HG03558 (cell line): ENCODE measurements around the gene RABL2A.
"Not testable (repeated sequence)": the region's sequence is repeated elsewhere in the genome, so short reads cannot be mapped to it uniquely, and the experiment has no call there.

ENCODE experiments used
- ATAC-seq: cut with Tn5 transposase; IDR thresholded peaks from one replicate; pipeline ENCODE4 v1.9.1; 2021; ENCODE audit warnings: moderate number of reproducible peaks; ENCODE audit not compliant: unreplicated experiment; ENCODE audit errors: extremely low read depth

The RABL2A gene

DNA sequence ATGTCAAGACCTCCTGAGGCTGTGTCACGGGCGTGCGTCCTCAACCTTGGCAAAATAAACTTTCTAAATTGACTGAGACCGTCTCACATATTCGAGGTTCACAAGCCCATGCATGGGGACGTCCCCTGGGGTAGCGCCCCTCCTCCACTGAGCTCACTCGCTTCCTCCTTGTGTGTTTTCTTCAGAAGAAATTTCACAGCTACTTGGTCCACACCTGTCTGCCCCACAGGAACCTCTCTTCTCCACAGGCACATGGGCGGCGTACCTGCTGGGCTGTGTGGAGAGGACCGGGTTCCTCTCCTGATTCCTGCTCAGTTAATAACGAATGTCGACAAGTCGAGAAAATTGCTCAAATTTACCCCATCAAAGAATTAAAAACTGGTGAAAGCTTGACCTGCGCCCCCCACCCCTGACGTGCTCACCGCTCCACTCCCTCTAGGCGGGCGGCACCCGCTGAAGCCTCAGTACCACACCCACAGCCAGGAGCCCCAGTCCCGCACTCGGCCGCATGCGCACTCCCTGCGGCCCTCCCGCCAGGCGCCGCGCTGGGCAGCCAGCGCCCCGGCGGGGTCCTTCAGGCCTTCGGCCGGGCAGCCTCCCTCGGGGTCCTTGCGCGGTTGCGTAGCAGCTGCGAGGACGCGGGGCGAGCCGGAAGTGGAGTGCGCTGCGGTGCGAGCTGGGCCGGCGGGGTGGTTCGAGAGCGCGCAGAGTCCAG lies at the start of gene RABL2A:
Gene RABL2A, plus strand, starts transcription at position 651 of the 715 bp plus-strand sequence. CDS start 1,341 bp downstream, outside the sequence.
- ATAC-seq: peak; percentile 88

DNA sequence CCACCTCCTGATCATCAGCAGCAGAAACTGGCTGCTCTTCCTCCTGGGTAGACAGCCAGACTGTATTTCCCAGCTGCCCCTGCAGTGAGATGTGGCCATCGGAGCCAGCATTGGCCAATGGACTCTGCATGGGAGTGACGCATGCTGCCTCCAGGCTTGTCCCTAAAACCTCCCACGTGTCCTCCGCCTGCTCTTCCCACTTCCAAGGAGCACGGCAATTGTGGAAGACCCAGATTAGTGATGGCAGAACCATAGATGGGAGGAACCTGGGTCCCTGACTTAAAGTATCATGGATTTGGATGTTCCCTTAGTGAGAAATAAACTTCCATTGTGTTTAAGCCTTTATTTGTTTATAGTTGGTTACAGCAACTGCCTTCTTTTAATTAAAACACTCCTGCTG lies 48.6 kb upstream of the RABL2A start:
- not testable (repeated sequence) for ATAC-seq

DNA sequence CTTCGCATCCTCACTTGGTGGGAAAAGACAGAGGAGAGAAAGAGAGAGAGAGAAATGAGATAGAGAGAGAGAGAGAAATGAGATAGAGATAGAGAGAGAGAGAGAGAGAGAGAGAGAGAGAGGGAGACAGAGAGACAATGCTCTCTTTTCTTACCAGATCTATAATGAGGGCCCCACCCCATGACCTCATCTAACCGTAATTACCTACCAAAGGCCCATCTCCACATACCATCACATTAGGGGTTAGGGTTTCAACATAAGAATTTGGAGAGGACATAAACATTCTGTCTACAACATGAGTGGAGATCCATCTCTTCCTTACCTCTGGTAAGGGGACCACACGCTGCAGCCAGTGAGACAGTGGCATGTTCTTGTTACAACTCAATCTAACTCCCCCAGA lies 44.6 kb upstream of the RABL2A start:
- not testable (repeated sequence) for ATAC-seq

DNA sequence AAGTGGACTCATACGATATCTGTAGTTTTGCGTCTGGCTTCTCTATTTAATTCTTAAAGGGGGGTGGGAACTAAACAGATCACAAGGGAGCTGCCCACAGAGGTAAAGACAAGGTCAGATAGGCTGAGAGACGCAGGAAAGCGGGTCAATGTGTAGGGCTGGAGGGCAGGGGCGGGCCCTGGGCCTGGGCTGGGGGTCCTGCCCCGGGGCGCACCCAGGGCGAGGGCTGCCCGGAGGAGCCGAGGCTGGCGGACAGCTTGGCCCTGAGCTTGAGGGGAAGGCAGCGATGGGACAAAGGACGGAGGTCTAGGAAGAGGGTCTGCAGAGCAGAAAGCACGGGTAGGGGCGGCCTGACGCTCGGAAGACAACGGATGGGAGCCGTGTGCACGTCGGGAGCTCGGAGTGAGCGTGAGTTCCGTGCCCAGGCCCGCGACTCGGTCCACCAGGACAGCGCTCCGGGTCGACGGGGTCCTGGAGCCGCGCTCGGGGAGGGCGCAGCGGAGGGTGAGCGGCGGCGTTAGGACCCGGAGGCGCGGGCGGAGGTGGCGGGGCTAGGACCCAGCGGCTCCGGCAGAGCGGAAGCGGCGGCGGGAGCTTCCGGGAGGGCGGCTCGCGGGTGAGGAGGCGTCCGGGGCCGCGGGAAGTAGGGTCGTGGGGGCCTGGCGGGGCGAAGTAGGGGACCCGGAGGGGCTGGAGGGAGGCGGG lies 43.4 kb upstream of the RABL2A start:
- not testable (repeated sequence) for ATAC-seq

DNA sequence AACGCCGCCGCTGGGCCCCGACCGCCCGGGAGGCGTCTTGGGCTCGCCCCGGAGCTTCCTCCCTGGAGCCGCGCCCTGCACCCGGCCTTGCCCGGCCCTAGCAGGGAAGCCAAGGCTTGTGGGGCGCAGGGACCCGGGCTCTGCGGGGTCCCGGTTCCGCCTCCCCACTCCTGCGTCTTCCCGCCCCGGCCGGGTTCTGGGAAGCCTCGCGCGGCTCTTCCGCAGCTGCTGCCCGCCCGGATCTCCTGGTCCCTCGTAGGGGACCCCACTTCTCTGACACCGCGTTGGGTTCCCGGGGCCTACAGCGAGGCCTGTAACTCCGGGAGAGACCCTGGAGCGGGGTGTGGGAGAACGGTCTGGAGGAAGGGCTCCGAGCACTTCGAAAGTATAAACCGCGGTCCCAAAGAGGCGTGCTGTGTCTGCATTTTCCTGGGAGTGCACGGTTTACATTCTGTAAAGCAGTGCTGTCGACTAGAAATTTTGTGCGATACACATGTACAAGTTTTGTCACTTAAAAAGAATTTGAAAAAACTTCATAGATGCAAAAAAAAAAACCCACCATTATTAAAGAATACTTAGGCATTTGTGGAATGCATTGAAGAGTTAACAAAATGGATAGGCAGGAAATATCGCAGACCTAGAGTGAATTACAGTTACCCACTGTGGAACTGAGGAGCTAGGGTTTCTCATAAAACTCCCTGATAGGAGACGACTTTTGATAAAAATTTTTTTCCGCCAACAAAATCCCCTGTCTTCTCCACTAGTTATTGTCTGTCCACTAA lies 42.6 kb upstream of the RABL2A start:
- not testable (repeated sequence) for ATAC-seq

DNA sequence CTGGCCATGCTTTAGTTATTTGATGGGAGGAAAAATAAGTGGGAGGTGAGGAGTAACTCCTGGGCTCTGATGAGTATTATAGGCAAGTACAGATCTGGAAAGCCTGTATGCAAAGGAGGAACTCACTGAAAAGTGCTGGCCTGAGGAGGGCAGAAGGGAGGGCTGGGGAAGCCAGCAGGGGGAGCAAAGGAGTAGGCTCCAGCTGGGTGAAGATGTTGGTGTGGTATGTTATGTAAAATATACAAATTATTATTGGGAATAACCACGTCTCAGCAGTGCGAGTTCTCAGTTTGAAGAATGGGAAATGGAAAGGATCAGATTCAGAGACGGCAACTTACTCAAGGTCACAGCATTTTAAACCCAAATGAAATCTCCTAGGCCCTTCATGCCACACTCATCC lies 39.9 kb upstream of the RABL2A start:
- ATAC-seq: not testable (repeated sequence)

DNA sequence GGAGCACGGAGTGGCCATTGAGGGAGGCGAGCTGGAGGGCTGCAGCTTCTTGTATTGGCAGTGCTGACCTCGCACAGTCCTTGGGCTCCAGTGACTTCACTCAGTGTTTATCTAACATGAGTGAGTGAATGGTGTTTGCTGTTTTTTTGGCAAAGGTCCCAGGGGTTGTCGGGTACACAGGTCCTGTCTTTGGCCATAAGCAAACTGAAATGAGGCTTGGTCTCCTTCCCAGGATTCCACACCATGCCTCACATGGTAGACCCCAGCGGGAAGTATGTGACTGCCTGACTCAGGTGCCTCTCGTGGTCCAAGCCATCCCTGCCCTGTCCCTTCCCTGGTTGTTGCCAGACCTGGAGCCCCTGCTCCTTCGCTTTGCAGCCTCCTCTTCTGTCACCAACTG lies 37.5 kb upstream of the RABL2A start:
- ATAC-seq: not testable (repeated sequence)

DNA sequence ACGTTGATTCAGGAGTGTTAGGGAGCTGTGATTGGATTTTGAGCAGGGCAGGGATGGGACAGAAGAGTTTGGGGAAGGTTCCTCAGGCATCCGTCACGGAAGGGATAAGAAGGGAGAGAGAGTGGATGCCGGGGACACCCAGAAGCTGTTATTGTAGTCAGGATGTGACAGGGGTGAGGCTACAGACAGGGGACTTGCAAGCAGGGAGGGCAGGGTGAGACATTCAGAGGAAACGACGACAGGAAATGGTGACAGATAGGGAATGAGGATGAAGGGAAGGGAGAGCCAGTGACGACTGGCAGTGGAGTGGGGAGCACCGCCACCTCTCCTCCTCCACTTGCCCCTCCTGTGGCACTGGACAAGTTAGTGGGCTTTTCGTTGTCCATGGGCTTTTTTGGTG lies 35.1 kb upstream of the RABL2A start:
- not testable (repeated sequence) for ATAC-seq

DNA sequence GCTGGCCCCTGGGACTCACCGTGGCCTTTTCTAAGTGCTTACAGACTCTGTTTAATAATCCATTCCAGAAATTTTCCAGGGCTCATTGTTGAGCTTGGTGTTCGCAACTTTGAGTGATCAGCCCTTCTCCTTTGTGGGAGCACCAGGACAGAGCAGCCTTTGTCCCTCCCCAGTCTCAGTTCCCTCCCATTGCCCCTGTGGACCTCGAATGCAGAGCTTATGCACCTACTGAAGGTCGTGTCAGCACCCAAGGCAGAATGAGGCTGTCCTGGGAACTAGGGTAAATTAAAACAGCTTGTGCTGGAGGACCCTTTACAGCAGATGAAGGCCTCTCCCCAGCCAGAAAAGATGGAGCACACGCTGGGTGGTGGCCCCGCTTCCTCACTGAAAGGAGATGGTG lies 33.8 kb upstream of the RABL2A start:
- not testable (repeated sequence) for ATAC-seq

DNA sequence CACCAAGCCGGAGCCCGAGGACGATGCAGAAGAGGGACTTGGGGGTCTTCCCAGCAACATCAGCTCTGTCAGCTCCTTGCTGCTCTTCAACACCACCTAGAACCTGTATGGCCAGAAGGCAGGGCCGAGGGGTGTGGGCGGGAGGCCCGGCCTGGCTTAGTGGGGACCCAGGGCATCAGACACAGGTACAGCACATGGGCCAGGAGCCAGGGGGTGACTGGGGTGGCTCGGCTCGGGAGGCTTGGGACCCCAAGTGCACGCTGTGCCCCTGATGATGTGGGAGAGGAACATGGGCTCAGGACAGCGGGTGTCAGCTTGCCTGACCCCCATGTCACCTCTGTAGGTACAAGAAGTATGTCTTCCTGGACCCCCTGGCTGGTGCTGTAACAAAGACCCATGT lies 31.3 kb upstream of the RABL2A start:
- ATAC-seq: not testable (repeated sequence)

DNA sequence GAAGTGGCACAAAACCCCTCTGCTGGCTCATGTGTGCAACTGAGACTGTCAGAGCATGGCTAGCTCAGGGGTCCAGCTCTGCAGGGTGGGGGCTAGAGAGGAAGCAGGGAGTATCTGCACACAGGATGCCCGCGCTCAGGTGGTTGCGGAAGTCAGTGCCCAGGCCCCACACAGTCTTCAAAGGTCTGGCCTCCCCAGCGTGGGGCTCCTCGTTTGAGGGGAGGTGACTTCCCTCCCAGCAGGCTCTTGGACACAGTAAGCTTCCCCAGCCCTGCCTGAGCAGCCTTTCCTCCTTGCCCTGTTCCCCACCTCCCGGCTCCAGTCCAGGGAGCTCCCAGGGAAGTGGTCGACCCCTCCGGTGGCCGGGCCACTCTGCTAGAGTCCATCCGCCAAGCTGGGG lies 29.9 kb upstream of the RABL2A start:
- not testable (repeated sequence) for ATAC-seq

DNA sequence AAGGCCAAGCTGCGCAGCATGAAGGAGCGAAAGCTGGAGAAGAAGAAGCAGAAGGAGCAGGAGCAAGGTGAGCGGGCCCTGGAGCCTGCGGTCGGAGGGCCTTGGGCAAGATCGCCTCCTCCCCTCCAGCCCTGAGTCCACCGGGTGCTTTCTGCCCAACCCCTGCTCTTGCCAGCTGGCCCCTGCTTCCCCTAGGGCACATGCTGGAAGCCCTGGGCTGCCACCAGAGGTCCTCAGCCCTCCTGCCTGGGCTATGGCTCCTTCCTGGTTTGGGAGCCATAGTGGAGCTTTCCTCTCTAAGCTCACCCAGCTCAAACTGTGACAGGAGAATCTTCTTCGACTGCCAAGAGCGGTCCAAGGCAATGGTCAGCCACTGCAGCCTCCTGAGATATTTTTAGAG lies 29.5 kb upstream of the RABL2A start:
- not testable (repeated sequence) for ATAC-seq

DNA sequence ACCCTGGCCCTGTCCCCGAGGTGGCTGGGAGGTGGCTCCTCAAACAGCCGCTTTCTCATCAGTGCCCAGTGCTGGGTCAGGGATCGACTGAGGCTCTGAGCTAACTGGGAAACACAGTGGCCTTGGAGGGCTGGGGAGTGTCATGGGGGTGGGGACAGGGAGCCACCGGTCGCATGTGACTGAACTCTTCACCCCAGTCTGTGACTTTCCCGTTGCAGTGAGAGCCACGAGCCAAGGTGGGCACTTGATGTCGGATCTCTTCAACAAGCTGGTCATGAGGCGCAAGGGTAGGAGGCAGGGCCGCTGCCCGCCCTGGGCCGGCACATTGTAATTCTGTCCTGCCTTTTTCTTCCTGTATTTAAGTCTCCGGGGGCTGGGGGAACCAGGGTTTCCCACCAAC lies 28.9 kb upstream of the RABL2A start:
- not testable (repeated sequence) for ATAC-seq

DNA sequence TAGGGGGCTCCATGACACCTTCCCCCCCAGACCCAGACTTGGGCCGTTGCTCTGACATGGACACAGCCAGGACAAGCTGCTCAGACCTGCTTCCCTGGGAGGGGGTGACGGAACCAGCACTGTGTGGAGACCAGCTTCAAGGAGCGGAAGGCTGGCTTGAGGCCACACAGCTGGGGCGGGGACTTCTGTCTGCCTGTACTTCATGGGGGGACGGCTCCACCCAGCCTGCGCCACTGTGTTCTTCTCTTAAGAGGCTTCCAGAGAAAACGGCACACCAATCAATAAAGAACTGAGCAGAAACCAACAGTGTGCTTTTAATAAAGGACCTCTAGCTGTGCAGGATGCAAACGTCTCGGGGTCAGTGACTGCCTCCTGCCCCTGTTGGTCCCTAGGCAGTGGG lies 28.3 kb upstream of the RABL2A start:
- ATAC-seq: not testable (repeated sequence)

DNA sequence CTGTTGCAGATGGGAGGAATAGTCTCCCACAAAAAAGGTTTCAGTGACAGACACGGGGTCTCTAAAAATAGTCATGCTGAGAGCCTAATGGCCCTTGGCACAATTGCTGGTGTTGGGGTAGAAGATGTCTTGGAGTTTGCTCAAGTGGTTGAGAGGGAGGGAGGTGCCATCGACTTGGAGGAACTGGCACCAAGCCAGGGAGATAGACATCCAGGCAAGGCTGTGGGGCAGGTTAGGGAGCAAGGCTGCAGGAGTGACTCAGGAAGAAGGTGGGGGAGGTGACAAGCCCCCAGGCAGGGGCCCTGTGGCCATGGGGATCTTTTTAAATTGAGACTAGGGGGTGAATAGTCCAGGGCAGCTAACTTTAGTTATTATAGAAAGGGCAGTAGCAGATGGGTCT lies 27.9 kb upstream of the RABL2A start:
- not testable (repeated sequence) for ATAC-seq

DNA sequence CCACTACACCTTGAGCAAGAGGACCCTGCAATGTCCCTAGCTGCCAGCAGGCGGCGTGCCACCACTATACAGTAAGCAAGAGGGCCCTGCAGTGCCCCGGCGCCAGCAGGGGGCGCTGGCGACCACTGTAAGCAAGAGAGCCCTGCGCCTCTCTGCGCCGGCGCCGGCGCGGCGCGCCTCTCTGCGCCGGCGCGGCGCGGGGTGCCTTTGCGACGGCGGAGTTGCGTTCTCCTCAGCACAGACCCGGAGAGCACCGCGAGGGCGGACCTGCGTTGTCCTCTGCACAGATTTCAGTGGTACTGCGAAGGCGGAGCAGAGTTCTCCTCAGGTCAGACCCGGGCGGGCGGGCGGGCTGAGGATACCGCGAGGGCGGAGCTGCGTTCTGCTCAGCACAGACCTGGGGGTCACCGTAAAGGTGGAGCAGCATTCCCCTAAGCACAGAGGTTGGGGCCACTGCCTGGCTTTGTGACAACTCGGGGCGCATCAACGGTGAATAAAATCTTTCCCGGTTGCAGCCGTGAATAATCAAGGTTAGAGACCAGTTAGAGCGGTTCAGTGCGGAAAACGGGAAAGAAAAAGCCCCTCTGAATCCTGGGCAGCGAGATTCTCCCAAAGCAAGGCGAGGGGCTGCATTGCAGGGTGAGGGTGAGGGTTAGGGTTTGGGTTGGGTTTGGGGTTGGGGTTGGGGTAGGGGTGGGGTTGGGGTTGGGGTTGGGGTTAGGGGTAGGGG lies 24.9 kb upstream of the RABL2A start:
- not testable (repeated sequence) for ATAC-seq

DNA sequence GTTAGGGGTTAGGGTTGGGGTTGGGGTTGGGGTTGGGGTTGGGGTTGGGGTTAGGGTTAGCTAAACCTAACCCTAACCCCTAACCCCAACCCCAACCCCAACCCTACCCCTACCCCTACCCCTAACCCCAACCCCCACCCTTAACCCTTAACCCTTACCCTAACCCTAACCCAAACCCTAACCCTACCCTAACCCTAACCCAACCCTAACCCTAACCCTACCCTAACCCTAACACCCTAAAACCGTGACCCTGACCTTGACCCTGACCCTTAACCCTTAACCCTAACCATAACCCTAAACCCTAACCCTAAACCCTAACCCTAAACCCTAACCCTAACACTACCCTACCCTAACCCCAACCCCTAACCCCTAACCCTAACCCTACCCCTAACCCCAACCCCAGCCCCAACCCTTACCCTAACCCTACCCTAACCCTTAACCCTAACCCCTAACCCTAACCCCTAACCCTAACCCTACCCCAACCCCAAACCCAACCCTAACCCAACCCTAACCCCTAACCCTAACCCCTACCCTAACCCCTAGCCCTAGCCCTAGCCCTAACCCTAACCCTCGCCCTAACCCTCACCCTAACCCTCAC lies 24.1 kb upstream of the RABL2A start:
- no peak for ATAC-seq

DNA sequence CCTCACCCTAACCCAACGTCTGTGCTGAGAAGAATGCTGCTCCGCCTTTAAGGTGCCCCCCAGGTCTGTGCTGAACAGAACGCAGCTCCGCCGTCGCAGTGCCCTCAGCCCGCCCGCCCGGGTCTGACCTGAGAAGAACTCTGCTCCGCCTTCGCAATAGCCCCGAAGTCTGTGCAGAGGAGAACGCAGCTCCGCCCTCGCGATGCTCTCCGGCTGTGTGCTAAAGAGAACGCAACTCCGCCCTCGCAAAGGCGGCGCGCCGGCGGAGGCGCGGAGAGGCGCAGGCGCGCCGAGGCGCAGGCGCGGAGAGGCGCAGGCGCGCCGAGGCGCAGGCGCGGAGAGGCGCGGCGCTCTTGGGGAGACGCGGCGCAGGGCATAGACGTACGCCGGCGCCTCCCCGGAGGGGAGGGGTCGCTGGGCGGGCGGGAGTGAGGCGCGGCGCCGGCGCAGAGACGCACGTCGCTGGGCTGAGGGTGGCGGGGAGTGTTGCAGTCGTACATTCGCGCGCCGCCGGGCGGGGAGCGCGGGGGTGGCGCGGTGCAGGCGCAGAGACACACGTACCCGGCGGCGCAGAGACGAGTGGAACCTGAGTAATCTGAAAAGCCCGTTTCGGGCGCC lies 23.5 kb upstream of the RABL2A start:
- ATAC-seq: peak; percentile 78

DNA sequence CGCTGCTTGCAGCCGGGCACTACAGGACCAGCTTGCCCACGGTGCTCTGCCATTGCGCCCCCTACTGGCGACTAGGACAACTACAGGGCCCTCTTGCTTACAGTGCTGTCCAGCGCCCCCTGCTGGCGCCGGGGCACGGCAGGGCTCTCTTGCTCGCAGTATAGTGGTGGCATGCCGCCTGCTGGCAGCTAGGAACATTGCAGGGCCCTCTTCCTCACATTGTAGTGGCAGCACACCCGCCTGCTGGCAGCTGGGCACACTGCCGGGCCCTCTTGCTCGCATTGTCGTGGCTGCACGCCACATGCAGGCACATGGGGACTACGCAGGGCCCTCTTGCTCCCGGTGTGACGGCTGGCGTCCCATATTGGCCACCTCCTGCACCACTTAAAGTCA lies 23.0 kb upstream of the RABL2A start:
- ATAC-seq: not testable (repeated sequence)
